Measurements from ENCODE around the gene GALNT13.

The GALNT13 gene

GRCh38 chr2:154480521-154480920 is 608.8 kb downstream of the GALNT13 start:
- no peaks in the 10 kb centered on the region for H3K4me1 ChIP-seq (ENCODE audit: low read length)
- H4K20me1 ChIP-seq (ENCODE audit: insufficient read depth, low read length): no peaks in the 10 kb centered on the region
- H3K9ac ChIP-seq (ENCODE audit: low read length): no peak overlapping the region
- no peaks in the 10 kb centered on the region for H3F3A ChIP-seq (ENCODE audit: insufficient read depth, low read length)
- H2AFZ ChIP-seq (ENCODE audit: low read length): no peak overlapping the region
- H3K27ac ChIP-seq (ENCODE audit: low read length): no peak overlapping the region
- no peaks in the 10 kb centered on the region for H3K27me3 ChIP-seq (replicated peaks; ENCODE audit: insufficient read depth, low read length)
- H3K4me3 ChIP-seq (ENCODE audit: low read length): no peak overlapping the region
- no peaks in the 10 kb centered on the region for H3K9me2 ChIP-seq (replicated peaks; ENCODE audit: insufficient read depth, low read length)
- no peak for TF ChIP-seq EZH2 (optimal IDR thresholded peaks at IDR 0.05; ENCODE audit: low read depth, low read length)
- TF ChIP-seq CTCF (IDR thresholded peaks at IDR 0.05; ENCODE audit: low read length): no peak
- H3K79me2 ChIP-seq (ENCODE audit: low read length): no peaks in the 10 kb centered on the region
- DNase-seq: no peak
- H3K9me3 ChIP-seq (replicated peaks; ENCODE audit: insufficient read depth, low read length): no peaks in the 10 kb centered on the region
- no peak overlapping the region for H3K4me2 ChIP-seq (ENCODE audit: low read depth, low read length)
- H3K36me3 ChIP-seq (replicated peaks; ENCODE audit: insufficient read depth, low read length): no peaks in the 10 kb centered on the region

DNA sequence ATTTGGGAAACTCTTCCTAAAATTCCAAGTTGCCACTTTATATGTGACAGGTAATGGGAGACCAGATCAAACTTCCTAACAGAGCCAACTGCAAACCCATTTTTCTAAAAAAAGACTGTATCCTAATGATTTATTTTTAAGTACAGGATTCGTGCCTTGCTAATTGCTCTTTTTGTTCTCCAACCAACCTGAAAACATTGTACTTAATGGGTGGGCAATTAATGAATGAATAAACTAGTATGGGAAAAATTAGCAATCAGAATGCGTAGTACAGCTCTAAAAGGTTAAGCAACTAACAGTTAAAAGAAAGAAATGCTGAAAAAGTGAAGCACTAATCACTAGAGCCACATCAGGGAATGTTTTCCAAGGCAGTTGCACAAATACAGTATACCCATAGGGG is 609.6 kb downstream of the GALNT13 start:
- H3F3A ChIP-seq (ENCODE audit: insufficient read depth, low read length): no peaks in the 10 kb centered on the region
- H2AFZ ChIP-seq (ENCODE audit: low read length): no peak overlapping the region
- H3K9me2 ChIP-seq (replicated peaks; ENCODE audit: insufficient read depth, low read length): no peaks in the 10 kb centered on the region
- H3K4me2 ChIP-seq (ENCODE audit: low read depth, low read length): no peak overlapping the region
- no peak for TF ChIP-seq CTCF (IDR thresholded peaks at IDR 0.05; ENCODE audit: low read length)
- TF ChIP-seq EZH2phosphoT487 (IDR thresholded peaks at IDR 0.05; ENCODE audit: low read length): no peak
- no peak for TF ChIP-seq EZH2 (optimal IDR thresholded peaks at IDR 0.05; ENCODE audit: low read depth, low read length)
- H3K79me2 ChIP-seq (ENCODE audit: low read length): no peaks in the 10 kb centered on the region
- DNase-seq: no peak
- no peak overlapping the region for H3K27ac ChIP-seq (ENCODE audit: low read length)
- no peaks in the 10 kb centered on the region for H3K9me3 ChIP-seq (replicated peaks; ENCODE audit: insufficient read depth, low read length)
- no peak overlapping the region for H3K9ac ChIP-seq (ENCODE audit: low read length)
- H3K27me3 ChIP-seq (replicated peaks; ENCODE audit: insufficient read depth, low read length): no peaks in the 10 kb centered on the region
- H3K4me3 ChIP-seq (ENCODE audit: low read length): no peak overlapping the region
- H3K4me1 ChIP-seq (ENCODE audit: low read length): peaks cover 1% of the 10 kb centered on the region; the same call in 1 of the 2 replicates
- H4K20me1 ChIP-seq (ENCODE audit: insufficient read depth, low read length): no peaks in the 10 kb centered on the region
- no peaks in the 10 kb centered on the region for H3K36me3 ChIP-seq (replicated peaks; ENCODE audit: insufficient read depth, low read length)

GRCh38 chr2:154484338-154485099 is 612.8 kb downstream of the GALNT13 start:
- H3K27me3 ChIP-seq (replicated peaks; ENCODE audit: insufficient read depth, low read length): no peaks in the 10 kb centered on the region
- no peaks in the 10 kb centered on the region for H3K9me3 ChIP-seq (replicated peaks; ENCODE audit: insufficient read depth, low read length)
- peaks cover 8% of the 10 kb centered on the region; the same call in 1 of the 2 replicates for H3K4me1 ChIP-seq (ENCODE audit: low read length)
- no peak overlapping the region for H2AFZ ChIP-seq (ENCODE audit: low read length)
- no peak overlapping the region for H3K4me3 ChIP-seq (ENCODE audit: low read length)
- no peaks in the 10 kb centered on the region for H4K20me1 ChIP-seq (ENCODE audit: insufficient read depth, low read length)
- H3K4me2 ChIP-seq (ENCODE audit: low read depth, low read length): no peak overlapping the region
- no peak overlapping the region for H3K9ac ChIP-seq (ENCODE audit: low read length)
- no peaks in the 10 kb centered on the region for H3K79me2 ChIP-seq (ENCODE audit: low read length)
- TF ChIP-seq EZH2 (optimal IDR thresholded peaks at IDR 0.05; ENCODE audit: low read depth, low read length) (no peak), EZH2phosphoT487 (IDR thresholded peaks at IDR 0.05; ENCODE audit: low read length) (no peak), CTCF (IDR thresholded peaks at IDR 0.05; ENCODE audit: low read length) (no peak)
- no peaks in the 10 kb centered on the region for H3F3A ChIP-seq (ENCODE audit: insufficient read depth, low read length)
- H3K36me3 ChIP-seq (replicated peaks; ENCODE audit: insufficient read depth, low read length): no peaks in the 10 kb centered on the region
- H3K9me2 ChIP-seq (replicated peaks; ENCODE audit: insufficient read depth, low read length): no peaks in the 10 kb centered on the region
- no peak overlapping the region for H3K27ac ChIP-seq (ENCODE audit: low read length)
- no peak for DNase-seq

Measured in MM.1S (cell line).